HEK293 (cell line): ENCODE results near the gene GPRIN2.

Source experiments
- CTCF ChIA-PET: fragments of 350-600 bp; formaldehyde crosslinking; extraction: SDS; loops from one replicate; lab custom pipeline; 2021; ENCODE audit warnings: antibody characterized with exemption; lab: Yijun Ruan, JAX
- POLR2A ChIA-PET: fragments of 300-600 bp; formaldehyde crosslinking; extraction: SDS; loops from one replicate; lab custom pipeline; 2020; ENCODE audit warnings: antibody characterized with exemption, inconsistent platforms; lab: Yijun Ruan, JAX
- H3K27ac ChIP-seq: fragments of 200-500 bp; sonication (Bioruptor generic); 2 replicates; pipeline ENCODE4 v1.5.1; 2014; ENCODE audit warnings: low read depth, low read length, control low read depth, inconsistent platforms; ENCODE audit errors: extremely low read depth
- H3K36me3 ChIP-seq, 2 experiments: fragments of 200-500 bp in 1 of 2; sonication (Bioruptor generic) in 1 of 2; 1 replicate in 1 of 2; 2 replicates in 1 of 2; pipeline ENCODE4 v1.5.1; 2014 to 2017; ENCODE audit warnings: inconsistent platforms in 2 of 2, low read length in 2 of 2; ENCODE audit not compliant: control insufficient read depth in 2 of 2, insufficient read depth in 1 of 2
- H3K4me1 ChIP-seq: fragments of 200-500 bp; sonication (Bioruptor generic); 2 replicates; pipeline ENCODE4 v1.5.1; 2014; ENCODE audit warnings: mild to moderate bottlenecking, low read length, inconsistent platforms; ENCODE audit not compliant: control insufficient read depth, insufficient read depth
- H3K4me3 ChIP-seq: 2 replicates; pipeline ENCODE4 v1.5.1; 2011; ENCODE audit warnings: low read depth, mild to moderate bottlenecking, control low read depth, low read length, moderate library complexity
- H3K9me3 ChIP-seq: fragments of 200-500 bp; sonication (Bioruptor generic); 2 replicates; pipeline ENCODE4 v1.5.1; 2014; ENCODE audit warnings: low read depth, low read length, inconsistent platforms; ENCODE audit not compliant: control insufficient read depth, insufficient read depth
- HOXD13 ChIP-seq: sonication (generic); formaldehyde crosslinking; IDR thresholded peaks from 2 replicates; pipeline ENCODE4 v1.8.0; 2022; ENCODE audit warnings: missing genetic modification reagents, borderline replicate concordance
- PRDM2 ChIP-seq: fragments of 450-650 bp; formaldehyde crosslinking; IDR thresholded peaks from 2 replicates; pipeline ENCODE4 v1.5.1; 2016; ENCODE audit warnings: missing biosample characterization, missing genetic modification characterization, borderline replicate concordance
- SP7 ChIP-seq: fragments of 450-650 bp; formaldehyde crosslinking; IDR thresholded peaks from 2 replicates; pipeline ENCODE4 v1.5.1; 2016; ENCODE audit warnings: missing biosample characterization, missing genetic modification characterization
- TRIM28 ChIP-seq: IDR thresholded peaks from 2 replicates; pipeline ENCODE4 v1.6.1; 2011; ENCODE audit warnings: low read length, control low read depth, borderline replicate concordance
- ZFP41 ChIP-seq: fragments of 450-650 bp; formaldehyde crosslinking; IDR thresholded peaks from 2 replicates; pipeline ENCODE4 v1.5.1; 2016; ENCODE audit warnings: missing biosample characterization, missing genetic modification characterization, borderline replicate concordance
- ZIC2 ChIP-seq: fragments of 450-650 bp; formaldehyde crosslinking; IDR thresholded peaks from 2 replicates; pipeline ENCODE4 v1.5.1; 2016; ENCODE audit warnings: missing biosample characterization, missing genetic modification characterization
- ZNF138 ChIP-seq: fragments of 450-650 bp; formaldehyde crosslinking; IDR thresholded peaks from 2 replicates; pipeline ENCODE4 v1.5.1; 2016; ENCODE audit warnings: missing biosample characterization, missing genetic modification characterization, borderline replicate concordance
- ZNF473 ChIP-seq: fragments of 450-650 bp; formaldehyde crosslinking; IDR thresholded peaks from 2 replicates; pipeline ENCODE4 v1.5.1; 2017; ENCODE audit warnings: missing biosample characterization, missing genetic modification characterization
- ZNF658 ChIP-seq: fragments of 450-650 bp; formaldehyde crosslinking; IDR thresholded peaks from 2 replicates; pipeline ENCODE4; 2016; ENCODE audit warnings: missing biosample characterization, missing genetic modification characterization
- ZSCAN16 ChIP-seq: fragments of 450-650 bp; formaldehyde crosslinking; IDR thresholded peaks from 2 replicates; pipeline ENCODE4 v1.5.1; 2016; ENCODE audit warnings: missing biosample characterization, missing genetic modification characterization
- TF ChIP-seq, protein P1 (sequence below): fragments of 450-650 bp; formaldehyde crosslinking; IDR thresholded peaks from 2 replicates; pipeline ENCODE4 v1.5.1; 2017; ENCODE audit warnings: missing biosample characterization, missing genetic modification characterization
- TF ChIP-seq, protein P2 (sequence below): fragments of 450-650 bp; formaldehyde crosslinking; IDR thresholded peaks from 2 replicates; pipeline ENCODE4 v1.5.1; 2016; ENCODE audit warnings: missing biosample characterization, missing genetic modification characterization
- TF ChIP-seq, protein P3 (sequence below): fragments of 450-650 bp; formaldehyde crosslinking; IDR thresholded peaks from 2 replicates; pipeline ENCODE4 v1.5.1; 2016; ENCODE audit warnings: missing biosample characterization, missing genetic modification characterization
- TF ChIP-seq, protein P4 (sequence below): fragments of 450-650 bp; formaldehyde crosslinking; IDR thresholded peaks from 2 replicates; pipeline ENCODE4 v1.5.1; 2016; ENCODE audit warnings: missing biosample characterization, missing genetic modification characterization

Gene GPRIN2

DNA sequence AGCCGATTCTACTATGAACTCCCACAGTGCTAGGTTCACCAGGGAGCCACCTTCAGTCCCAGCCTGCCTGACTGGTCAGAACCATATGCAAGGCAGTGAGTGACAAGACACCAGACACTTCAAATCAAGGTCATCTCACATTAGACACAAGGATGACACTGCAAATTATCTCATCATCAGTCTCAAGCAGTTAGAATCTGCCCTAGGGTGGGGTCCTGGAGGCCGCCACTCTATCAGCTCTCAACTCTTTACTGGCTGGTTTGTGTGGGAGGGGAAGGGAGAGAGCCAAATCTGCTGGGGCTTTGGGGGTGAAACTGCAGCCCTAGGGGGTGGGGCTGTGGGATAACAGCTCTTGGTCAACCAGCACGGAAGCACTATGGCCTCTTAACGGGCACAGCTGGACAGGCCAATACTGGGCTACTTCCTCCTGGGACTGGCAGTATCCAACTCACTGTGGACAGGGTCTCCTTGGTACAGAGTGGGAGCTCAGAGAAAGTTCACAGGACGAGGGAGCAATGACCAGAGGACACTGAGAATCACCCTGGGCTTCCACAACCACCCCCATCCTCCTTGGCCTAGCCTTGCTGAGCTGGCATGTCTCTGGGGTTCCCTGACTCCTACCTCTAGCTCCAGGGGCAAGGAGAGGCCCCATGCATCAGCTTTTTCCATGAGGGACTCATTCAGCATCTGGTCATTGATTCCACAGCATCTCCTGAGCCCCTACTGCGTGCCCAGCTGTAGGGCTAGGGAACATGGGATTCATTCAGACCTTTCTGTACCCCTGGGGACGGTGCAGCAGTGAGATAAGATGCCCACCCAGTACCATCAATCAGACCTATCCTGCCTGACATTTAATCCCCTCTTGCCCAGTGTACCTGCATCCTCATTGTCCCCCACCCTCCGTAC, 5.4 kb downstream of the GPRIN2 start:
- H3K9me3 ChIP-seq, result no peaks in the 10 kb centered on the region
- no peak overlapping the region for H3K4me3 ChIP-seq
- no peaks in the 10 kb centered on the region for H3K36me3 ChIP-seq
- ChIA-PET CTCF (interaction anchor here (0.7 to 1.5 kb wide), 2 partner anchors 15 to 33 kb away, joined by 3 to 4 read pairs; no protein-coding TSS in a partner anchor), POLR2A (no interaction called here)
- no peak overlapping the region for H3K27ac ChIP-seq
- TF ChIP-seq, protein P1, sequence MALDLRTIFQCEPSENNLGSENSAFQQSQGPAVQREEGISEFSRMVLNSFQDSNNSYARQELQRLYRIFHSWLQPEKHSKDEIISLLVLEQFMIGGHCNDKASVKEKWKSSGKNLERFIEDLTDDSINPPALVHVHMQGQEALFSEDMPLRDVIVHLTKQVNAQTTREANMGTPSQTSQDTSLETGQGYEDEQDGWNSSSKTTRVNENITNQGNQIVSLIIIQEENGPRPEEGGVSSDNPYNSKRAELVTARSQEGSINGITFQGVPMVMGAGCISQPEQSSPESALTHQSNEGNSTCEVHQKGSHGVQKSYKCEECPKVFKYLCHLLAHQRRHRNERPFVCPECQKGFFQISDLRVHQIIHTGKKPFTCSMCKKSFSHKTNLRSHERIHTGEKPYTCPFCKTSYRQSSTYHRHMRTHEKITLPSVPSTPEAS, result no peak
- TF ChIP-seq ZFP41, result no peak
- TF ChIP-seq SP7, result no peak
- TF ChIP-seq TRIM28, result no peak
- no peak for TF ChIP-seq ZSCAN16
- TF ChIP-seq, protein P2, sequence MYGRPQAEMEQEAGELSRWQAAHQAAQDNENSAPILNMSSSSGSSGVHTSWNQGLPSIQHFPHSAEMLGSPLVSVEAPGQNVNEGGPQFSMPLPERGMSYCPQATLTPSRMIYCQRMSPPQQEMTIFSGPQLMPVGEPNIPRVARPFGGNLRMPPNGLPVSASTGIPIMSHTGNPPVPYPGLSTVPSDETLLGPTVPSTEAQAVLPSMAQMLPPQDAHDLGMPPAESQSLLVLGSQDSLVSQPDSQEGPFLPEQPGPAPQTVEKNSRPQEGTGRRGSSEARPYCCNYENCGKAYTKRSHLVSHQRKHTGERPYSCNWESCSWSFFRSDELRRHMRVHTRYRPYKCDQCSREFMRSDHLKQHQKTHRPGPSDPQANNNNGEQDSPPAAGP (tag by site-specific recombination), result no peak
- no peaks in the 10 kb centered on the region for H3K4me1 ChIP-seq

DNA sequence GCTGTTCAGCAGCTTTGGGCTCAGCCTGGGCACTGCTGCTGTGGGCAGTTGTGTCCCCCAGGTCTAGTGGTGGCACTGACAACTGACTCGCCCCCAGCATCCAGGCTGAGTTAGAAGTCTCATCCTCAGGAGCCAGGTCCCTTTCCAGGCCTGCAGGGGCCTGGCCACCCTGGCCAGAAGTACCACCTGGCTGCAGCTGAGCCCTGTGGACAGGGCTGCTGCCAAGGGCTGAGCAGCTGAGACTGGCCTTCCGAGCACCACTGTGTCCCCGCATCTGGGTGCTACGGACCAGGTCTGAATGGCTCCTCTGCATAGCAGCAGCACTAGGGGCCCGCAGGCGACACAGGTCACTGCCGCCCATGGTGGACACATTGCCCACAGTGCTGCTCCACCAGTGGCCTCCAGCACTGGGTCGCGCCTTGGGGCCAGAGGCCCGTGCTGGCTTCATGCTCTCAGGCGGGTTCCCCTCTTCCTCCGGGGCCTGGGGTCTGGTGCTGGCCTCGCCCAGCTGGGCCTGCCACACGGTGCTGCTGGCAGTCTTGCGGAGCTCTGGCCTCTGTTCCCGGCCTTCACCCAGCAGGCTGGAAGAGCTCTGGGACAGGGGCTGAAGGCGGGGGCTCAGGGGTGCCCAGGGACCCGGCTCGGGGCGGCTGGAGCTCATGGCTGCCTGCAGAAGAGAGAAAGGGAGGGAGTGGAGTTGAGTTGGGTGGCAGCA, 6.2 kb downstream of the GPRIN2 start:
- Histone ChIP-seq H3K9me3 (no peaks in the 10 kb centered on the region), H3K36me3 (no peaks in the 10 kb centered on the region), H3K4me3 (no peak overlapping the region), H3K27ac (no peak overlapping the region), H3K4me1 (no peaks in the 10 kb centered on the region)
- POLR2A ChIA-PET, result no interaction called here
- TF ChIP-seq, protein P3, sequence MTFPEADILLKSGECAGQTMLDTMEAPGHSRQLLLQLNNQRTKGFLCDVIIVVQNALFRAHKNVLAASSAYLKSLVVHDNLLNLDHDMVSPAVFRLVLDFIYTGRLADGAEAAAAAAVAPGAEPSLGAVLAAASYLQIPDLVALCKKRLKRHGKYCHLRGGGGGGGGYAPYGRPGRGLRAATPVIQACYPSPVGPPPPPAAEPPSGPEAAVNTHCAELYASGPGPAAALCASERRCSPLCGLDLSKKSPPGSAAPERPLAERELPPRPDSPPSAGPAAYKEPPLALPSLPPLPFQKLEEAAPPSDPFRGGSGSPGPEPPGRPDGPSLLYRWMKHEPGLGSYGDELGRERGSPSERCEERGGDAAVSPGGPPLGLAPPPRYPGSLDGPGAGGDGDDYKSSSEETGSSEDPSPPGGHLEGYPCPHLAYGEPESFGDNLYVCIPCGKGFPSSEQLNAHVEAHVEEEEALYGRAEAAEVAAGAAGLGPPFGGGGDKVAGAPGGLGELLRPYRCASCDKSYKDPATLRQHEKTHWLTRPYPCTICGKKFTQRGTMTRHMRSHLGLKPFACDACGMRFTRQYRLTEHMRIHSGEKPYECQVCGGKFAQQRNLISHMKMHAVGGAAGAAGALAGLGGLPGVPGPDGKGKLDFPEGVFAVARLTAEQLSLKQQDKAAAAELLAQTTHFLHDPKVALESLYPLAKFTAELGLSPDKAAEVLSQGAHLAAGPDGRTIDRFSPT (tag by site-specific recombination), result no peak
- no peak for TF ChIP-seq ZNF658 (tag by site-specific recombination)
- CTCF ChIA-PET, result interaction anchor here (1.5 kb wide), 1 partner anchor 14 kb away, joined by 3 read pairs; no protein-coding TSS in a partner anchor

GRCh38 chr10:46549171-46550075, 7.0 kb downstream of the GPRIN2 start:
- Histone ChIP-seq H3K36me3 (no peaks in the 10 kb centered on the region), H3K4me3 (no peak overlapping the region), H3K9me3 (no peaks in the 10 kb centered on the region), H3K27ac (no peak overlapping the region), H3K4me1 (no peaks in the 10 kb centered on the region)
- ChIA-PET POLR2A (no interaction called here), CTCF (interaction anchor here (1.0 kb wide), 2 partner anchors 9 to 33 kb away, joined by 3 read pairs; no protein-coding TSS in a partner anchor)
- TF ChIP-seq ZNF138 (tag by site-specific recombination), result no peak
- TF ChIP-seq, protein P4, sequence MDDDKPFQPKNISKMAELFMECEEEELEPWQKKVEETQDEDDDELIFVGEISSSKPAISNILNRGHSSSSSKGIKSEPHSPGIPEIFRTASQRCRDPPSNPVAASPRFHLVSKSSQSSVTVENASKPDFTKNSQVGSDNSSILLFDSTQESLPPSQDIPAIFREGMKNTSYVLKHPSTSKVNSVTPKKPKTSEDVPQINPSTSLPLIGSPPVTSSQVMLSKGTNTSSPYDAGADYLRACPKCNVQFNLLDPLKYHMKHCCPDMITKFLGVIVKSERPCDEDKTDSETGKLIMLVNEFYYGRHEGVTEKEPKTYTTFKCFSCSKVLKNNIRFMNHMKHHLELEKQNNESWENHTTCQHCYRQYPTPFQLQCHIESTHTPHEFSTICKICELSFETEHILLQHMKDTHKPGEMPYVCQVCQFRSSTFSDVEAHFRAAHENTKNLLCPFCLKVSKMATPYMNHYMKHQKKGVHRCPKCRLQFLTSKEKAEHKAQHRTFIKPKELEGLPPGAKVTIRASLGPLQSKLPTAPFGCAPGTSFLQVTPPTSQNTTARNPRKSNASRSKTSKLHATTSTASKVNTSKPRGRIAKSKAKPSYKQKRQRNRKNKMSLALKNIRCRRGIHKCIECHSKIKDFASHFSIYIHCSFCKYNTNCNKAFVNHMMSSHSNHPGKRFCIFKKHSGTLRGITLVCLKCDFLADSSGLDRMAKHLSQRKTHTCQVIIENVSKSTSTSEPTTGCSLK (tag by site-specific recombination), result no peak
- TF ChIP-seq ZNF473 (tag by site-specific recombination), result no peak
- 0 out of 2 replicates have a peak, but pooled peaks have one; percentile 42 for TF ChIP-seq ZIC2
- no peak for TF ChIP-seq PRDM2 (tag by site-specific recombination)
- TF ChIP-seq HOXD13, result no peak
